ENCODE measurements around the gene SCN3B. TPM values are rescaled to one million over a fixed set of nuclear protein-coding genes. Genes with fewer than 3 reads are reported as not detected.

SCN3B gene
- total RNA-seq, 6 donors from 2014 or later, result 0.46 to 2.7 (median 1.4) TPM; not detected in 2

DNA sequence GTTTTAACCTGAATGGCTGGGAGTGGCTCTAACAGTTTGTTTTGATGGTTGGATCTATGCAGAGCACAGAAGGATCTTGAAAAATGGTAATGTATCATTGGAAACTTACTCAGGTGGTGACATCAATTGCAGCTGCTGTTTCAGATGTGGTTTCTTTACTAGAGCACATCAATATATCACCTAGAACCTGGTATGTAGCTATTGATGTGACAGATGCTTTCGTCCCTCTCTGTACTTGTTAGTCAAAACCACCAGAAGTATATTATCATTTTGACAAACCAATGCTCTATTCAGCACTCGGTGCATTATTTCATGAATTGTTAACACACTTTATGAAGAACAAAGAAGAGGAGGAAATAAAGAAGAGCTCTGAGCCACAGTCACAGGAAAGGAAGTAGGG, 26.6 kb upstream of the SCN3B start:
- no peak for ATAC-seq (ENCODE audit: low FRiP score in 2 of 2)
- Histone ChIP-seq H3K9me3 (no peaks in the 10 kb centered on the region), H3K27me3 (no peaks in the 10 kb centered on the region), H3K4me3 (no peak overlapping the region), H3K36me3 (no peaks in the 10 kb centered on the region), H3K27ac (no peak overlapping the region), H3K4me1 (no peaks in the 10 kb centered on the region)
- no peak for DNase-seq
- TF ChIP-seq POLR2AphosphoS5 (IDR thresholded peaks at IDR 0.05), result no peak
- no peak for TF ChIP-seq EP300 (IDR thresholded peaks at IDR 0.05)
- TF ChIP-seq CTCF (IDR thresholded peaks at IDR 0.05), result no peak
- no peak for TF ChIP-seq POLR2A (IDR thresholded peaks at IDR 0.05)
- WGBS, 2 donors, result 60 to 65% methylated on average over 2 of the region's 2 CpGs

DNA sequence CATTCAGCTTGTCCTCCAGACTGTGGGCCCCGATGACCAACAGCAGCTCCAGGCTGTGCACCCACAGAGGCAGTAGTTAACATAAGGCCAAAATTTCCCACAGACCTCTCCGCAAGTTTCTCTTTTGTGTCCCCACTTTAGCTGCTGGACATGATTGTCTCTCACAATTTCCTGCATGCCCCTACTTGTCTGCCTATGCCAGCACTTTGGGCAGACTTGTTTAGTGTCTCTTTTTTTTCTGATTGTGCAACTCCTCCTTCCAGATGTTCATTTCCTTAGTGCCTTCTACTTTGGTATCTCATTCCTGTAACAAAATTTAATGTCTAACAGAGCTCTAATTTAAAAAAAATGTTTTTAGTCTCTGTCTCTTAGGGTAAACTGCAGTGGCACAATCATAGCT, 23.8 kb upstream of the SCN3B start:
- ATAC-seq (ENCODE audit: low FRiP score in 2 of 2) (no peak), DNase-seq (no peak)
- WGBS, 2 donors, result 80 to 94% methylated on average over 2 of the region's 2 CpGs
- H3K4me1 ChIP-seq, result no peaks in the 10 kb centered on the region
- TF ChIP-seq CTCF (IDR thresholded peaks at IDR 0.05), result no peak
- no peak for TF ChIP-seq POLR2AphosphoS5 (IDR thresholded peaks at IDR 0.05)
- no peak for TF ChIP-seq EP300 (IDR thresholded peaks at IDR 0.05)
- TF ChIP-seq POLR2A (IDR thresholded peaks at IDR 0.05), result no peak
- H3K27me3 ChIP-seq, result no peaks in the 10 kb centered on the region
- H3K9me3 ChIP-seq, result no peaks in the 10 kb centered on the region
- H3K4me3 ChIP-seq, result no peak overlapping the region
- H3K27ac ChIP-seq, result no peak overlapping the region
- H3K36me3 ChIP-seq, result no peaks in the 10 kb centered on the region

DNA sequence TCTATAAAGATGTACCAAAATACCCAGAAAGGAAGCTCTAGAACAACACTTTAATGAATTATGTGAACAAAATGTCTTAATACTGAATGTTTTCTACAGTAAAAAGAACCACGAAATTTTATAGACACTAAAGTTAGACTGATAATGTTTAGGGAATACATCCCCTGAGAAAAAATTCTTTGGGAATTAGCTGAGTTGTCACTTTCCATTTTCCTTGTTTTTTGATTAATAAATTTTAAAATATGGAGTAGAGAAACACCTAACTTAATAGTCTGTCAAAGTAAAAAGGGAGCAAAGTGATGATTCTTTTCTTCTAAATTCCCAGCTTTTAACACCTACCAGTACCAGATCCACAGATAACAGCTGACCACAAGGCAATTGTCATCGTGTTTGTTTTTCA, 23.1 kb upstream of the SCN3B start:
- TF ChIP-seq EP300 (IDR thresholded peaks at IDR 0.05) (no peak), POLR2AphosphoS5 (IDR thresholded peaks at IDR 0.05) (no peak), POLR2A (IDR thresholded peaks at IDR 0.05) (no peak), CTCF (IDR thresholded peaks at IDR 0.05) (no peak)
- no peaks in the 10 kb centered on the region for H3K27me3 ChIP-seq
- H3K36me3 ChIP-seq, result no peaks in the 10 kb centered on the region
- no peak overlapping the region for H3K27ac ChIP-seq
- ATAC-seq (ENCODE audit: low FRiP score in 2 of 2) (no peak), DNase-seq (no peak)
- H3K4me3 ChIP-seq, result no peak overlapping the region
- no peaks in the 10 kb centered on the region for H3K9me3 ChIP-seq
- no peaks in the 10 kb centered on the region for H3K4me1 ChIP-seq
- WGBS, 2 donors, result 69 to 76% methylated on average over 2 of the region's 2 CpGs

DNA sequence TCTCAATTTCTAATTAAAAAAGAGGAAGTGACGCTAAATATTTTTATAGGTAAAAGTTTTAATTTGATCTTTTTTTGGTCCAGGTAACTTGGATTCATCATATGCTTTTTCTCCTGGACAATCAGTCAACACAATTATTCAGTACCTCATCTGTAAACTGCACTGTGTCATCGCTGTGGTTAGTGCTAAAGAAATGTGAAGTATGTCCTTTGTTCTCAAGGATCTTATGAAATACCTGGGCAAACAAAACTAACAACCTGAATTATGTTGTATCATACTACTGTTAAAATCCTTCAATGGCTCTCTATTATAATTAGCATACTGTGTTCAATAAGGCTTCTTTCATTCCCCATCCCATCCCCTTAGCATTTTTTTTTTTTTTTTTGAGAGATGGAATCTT, 19.9 kb upstream of the SCN3B start:
- ATAC-seq (ENCODE audit: low FRiP score in 2 of 2) (no peak), DNase-seq (no peak)
- 41 to 65% methylated on average over 2 of the region's 2 CpGs for WGBS, 2 donors
- no peak overlapping the region for H3K4me3 ChIP-seq
- no peaks in the 10 kb centered on the region for H3K27me3 ChIP-seq
- no peaks in the 10 kb centered on the region for H3K4me1 ChIP-seq
- H3K36me3 ChIP-seq, result no peaks in the 10 kb centered on the region
- H3K9me3 ChIP-seq, result no peaks in the 10 kb centered on the region
- H3K27ac ChIP-seq, result no peak overlapping the region
- no peak for TF ChIP-seq EP300 (IDR thresholded peaks at IDR 0.05)
- TF ChIP-seq POLR2AphosphoS5 (IDR thresholded peaks at IDR 0.05), result no peak
- no peak for TF ChIP-seq POLR2A (IDR thresholded peaks at IDR 0.05)
- no peak for TF ChIP-seq CTCF (IDR thresholded peaks at IDR 0.05)

GRCh38 chr11:123672568-123672967, 18.1 kb upstream of the SCN3B start:
- WGBS, 2 donors, result 86 to 90% methylated on average over 5 of the region's 5 CpGs

More at GRCh38 chr11:123672568-123672967, 18.1 kb upstream of the SCN3B start:
- DNase-seq (no peak), ATAC-seq (ENCODE audit: low FRiP score in 2 of 2) (no peak)
- no peaks in the 10 kb centered on the region for H3K36me3 ChIP-seq
- no peak overlapping the region for H3K4me3 ChIP-seq
- no peaks in the 10 kb centered on the region for H3K9me3 ChIP-seq
- no peak overlapping the region for H3K27ac ChIP-seq
- TF ChIP-seq POLR2A (IDR thresholded peaks at IDR 0.05), result no peak
- no peak for TF ChIP-seq POLR2AphosphoS5 (IDR thresholded peaks at IDR 0.05)
- TF ChIP-seq EP300 (IDR thresholded peaks at IDR 0.05), result no peak
- no peak for TF ChIP-seq CTCF (IDR thresholded peaks at IDR 0.05)
- H3K27me3 ChIP-seq, result no peaks in the 10 kb centered on the region
- no peaks in the 10 kb centered on the region for H3K4me1 ChIP-seq

Measured in upper lobe of left lung (tissue), 6 donors.